GM19455 (cell line): Measurements from ENCODE around the gene OAS1.
"Not testable (repeated sequence)": the region's sequence is repeated elsewhere in the genome, so short reads cannot be mapped to it uniquely, and the experiment has no call there.

Experiments
- ATAC-seq: cut with Tn5 transposase; IDR thresholded peaks from one replicate; pipeline ENCODE4 v1.9.1; 2021; ENCODE audit not compliant: unreplicated experiment

Gene OAS1

DNA sequence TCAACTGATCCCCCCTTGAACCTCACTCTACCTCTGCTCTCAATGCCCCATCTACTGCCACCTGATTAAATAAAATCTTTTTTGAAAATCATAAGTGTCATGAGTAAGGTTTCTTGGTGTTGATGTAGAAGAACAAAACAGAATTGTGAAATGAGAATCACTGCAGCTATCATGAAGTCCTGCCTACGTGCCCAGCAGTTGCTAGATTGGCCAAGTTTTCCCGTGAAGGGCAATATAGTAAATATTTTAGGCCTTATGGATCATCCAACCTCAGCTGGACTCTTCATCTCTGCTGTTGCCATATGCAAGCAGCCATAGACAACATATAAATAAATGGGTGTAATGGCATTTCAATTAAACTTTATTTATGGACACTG lies 26.4 kb downstream of the OAS1 start:
- no peak for ATAC-seq

- ATAC-seq = no peak
Observed at GRCh38 chr12:112936264-112936663, 29.5 kb downstream of the OAS1 start.

DNA sequence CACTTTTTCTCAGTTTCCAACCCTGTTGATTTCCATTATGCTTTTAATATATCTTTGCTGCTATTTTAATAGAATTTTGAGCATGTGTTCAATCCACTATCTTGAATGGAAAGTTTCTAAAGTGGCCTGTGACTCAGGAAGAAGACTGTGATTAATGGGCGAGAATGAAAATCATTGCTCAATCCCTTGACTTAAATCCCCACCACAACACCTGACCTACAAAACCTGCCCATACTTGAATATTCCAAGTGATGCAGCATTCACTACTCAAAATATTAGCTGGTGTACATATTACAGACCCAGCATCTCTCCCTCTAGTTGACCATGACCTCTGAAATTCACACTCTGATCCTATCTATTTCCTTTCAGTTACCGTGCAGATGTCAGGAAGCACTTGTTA lies 30.2 kb downstream of the OAS1 start:
- no peak for ATAC-seq

- peak; percentile 36 for ATAC-seq
Observed at GRCh38 chr12:112937741-112938719, 31.3 kb downstream of the OAS1 start, which contains the start of gene OAS3. Gene OAS3 (plus strand): TSS chr12:112938474. CDS start chr12:112938531, 57 bp downstream.

- peak; percentile 2 for ATAC-seq
Observed at GRCh38 chr12:112938751-112939150, 32.0 kb downstream of the OAS1 start.

GRCh38 chr12:112939761-112940381 lies 33.1 kb downstream of the OAS1 start:
- ATAC-seq = no peak

DNA sequence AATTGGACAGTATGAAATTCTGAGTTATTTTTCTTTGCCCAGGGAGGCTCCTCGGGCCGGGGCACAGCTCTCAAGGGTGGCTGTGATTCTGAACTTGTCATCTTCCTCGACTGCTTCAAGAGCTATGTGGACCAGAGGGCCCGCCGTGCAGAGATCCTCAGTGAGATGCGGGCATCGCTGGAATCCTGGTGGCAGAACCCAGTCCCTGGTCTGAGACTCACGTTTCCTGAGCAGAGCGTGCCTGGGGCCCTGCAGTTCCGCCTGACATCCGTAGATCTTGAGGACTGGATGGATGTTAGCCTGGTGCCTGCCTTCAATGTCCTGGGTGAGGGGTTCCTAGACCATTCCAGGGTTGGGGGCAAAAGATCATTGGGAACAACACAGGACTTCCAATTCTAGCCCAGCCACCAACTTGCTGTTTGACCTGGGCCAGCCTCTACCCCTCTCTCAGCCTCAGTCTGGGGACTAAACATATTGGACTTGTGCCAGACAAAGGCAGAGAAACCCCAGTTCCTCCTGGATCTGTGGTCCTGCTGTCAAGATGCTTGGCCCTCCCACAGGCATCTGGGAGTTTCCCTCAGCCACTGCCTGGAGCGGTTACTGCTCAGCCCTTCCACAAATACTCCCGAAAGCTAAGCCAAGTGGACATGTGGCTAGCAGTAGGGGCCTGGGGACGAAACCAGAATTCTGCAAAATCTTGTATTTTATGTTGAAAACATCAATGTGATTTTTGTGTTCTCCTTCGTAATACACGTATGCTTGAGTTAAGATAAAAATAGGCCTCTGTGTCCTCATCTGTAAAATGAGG lies 35.0 kb downstream of the OAS1 start:
- no peak for ATAC-seq

GRCh38 chr12:112942572-112942971 lies 35.8 kb downstream of the OAS1 start:
- no peak for ATAC-seq

GRCh38 chr12:112944024-112944690 lies 37.4 kb downstream of the OAS1 start:
- ATAC-seq = no peak

- ATAC-seq = no peak
Observed at GRCh38 chr12:112945515-112945914, 38.8 kb downstream of the OAS1 start.

GRCh38 chr12:112946236-112947000 lies 39.7 kb downstream of the OAS1 start:
- ATAC-seq = no peak

DNA sequence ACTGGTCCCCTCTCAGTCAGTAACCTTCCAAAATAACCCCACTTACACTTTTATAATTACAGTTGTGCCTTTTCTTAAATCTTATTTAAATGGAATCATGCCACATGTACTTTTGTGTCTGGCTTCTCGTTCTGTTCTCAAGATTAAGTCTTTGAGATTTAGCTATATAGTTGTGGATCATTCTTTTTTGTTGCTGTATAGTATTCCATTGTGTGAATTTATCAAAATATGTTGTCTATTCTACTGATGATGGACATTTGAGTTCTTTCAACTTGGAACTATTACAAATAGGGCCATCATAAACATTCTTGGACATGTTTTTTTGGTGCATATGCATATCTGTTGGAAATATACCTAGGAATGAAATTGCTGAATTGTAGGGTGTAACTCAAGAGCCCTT lies 40.6 kb downstream of the OAS1 start:
- no peak for ATAC-seq

DNA sequence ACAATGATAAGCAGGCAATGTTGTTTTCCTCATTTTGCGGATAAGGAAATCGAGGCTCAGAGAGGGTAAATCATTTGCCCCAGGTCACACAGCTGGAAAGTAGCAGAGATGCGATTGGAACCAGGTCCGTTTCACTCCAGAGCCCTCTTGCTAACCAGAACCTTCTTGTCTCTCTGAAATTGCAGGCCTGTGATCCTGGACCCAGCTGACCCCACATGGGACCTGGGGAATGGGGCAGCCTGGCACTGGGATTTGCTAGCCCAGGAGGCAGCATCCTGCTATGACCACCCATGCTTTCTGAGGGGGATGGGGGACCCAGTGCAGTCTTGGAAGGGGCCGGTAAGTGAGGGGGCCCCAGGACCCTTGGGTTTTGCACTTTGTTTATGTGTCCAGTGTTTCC lies 41.0 kb downstream of the OAS1 start:
- ATAC-seq = no peak

DNA sequence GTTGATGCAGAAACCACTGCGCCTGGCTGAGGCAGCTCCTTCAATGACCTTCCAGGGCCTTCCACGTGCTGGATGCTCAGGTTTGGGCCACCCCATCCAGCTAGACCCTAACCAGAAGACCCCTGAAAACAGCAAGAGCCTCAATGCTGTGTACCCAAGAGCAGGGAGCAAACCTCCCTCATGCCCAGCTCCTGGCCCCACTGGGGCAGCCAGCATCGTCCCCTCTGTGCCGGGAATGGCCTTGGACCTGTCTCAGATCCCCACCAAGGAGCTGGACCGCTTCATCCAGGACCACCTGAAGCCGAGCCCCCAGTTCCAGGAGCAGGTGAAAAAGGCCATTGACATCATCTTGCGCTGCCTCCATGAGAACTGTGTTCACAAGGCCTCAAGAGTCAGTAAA lies 42.0 kb downstream of the OAS1 start:
- no peak for ATAC-seq

DNA sequence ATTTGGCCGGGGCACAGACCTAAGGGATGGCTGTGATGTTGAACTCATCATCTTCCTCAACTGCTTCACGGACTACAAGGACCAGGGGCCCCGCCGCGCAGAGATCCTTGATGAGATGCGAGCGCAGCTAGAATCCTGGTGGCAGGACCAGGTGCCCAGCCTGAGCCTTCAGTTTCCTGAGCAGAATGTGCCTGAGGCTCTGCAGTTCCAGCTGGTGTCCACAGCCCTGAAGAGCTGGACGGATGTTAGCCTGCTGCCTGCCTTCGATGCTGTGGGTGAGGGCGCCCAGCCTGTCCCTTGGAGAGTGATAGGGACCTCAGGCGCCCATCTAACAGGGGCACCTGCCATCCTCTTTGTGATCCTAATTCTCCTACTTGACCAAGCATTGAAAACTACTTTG lies 43.9 kb downstream of the OAS1 start:
- ATAC-seq = no peak

- not testable (repeated sequence) for ATAC-seq
Observed at GRCh38 chr12:112957125-112957524, 50.4 kb downstream of the OAS1 start.

GRCh38 chr12:112961074-112961473 lies 54.3 kb downstream of the OAS1 start:
- no peak for ATAC-seq

- no peak for ATAC-seq
Observed at GRCh38 chr12:112961536-112961935, 54.8 kb downstream of the OAS1 start.

DNA sequence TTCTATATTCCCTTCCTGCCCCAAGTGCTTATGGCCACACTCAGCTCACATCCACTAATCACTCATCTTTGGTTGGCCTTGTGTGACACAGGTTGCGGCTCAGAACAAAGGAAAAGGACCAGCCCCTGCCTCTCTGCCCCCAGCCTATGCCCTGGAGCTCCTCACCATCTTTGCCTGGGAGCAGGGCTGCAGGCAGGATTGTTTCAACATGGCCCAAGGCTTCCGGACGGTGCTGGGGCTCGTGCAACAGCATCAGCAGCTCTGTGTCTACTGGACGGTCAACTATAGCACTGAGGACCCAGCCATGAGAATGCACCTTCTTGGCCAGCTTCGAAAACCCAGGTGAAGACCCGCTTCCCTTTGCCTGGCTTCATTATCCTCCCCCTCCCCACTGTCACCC lies 55.8 kb downstream of the OAS1 start:
- no peak for ATAC-seq

GRCh38 chr12:112963227-112963861 lies 56.6 kb downstream of the OAS1 start:
- ATAC-seq = no peak
